Measurements from ENCODE around the gene TTL. TPM values are rescaled to one million over a fixed set of nuclear protein-coding genes. Genes with fewer than 3 reads are reported as not detected.
"Not testable (repeated sequence)": the region's sequence is repeated elsewhere in the genome, so short reads cannot be mapped to it uniquely, and the experiment has no call there.

Gene TTL
- total RNA-seq, 5 donors from 2014 or later (not counting 1 experiment from before 2014, with no cell fraction given): 11.9 to 23.3 (median 20.2) TPM

- H3K27ac ChIP-seq (ENCODE audit: low read length); H3K27ac Mint-ChIP-seq; H3K4me3 ChIP-seq (ENCODE audit: control insufficient read depth in 1 of 2, extremely low read depth in 1 of 2, low read length in 1 of 2); POLR2A ChIA-PET; H3K9me3 ChIP-seq; H3K4me3 Mint-ChIP-seq; H3K36me3 ChIP-seq (ENCODE audit: control insufficient read depth in 2 of 2, extremely low read depth in 1 of 2, insufficient read depth in 1 of 2, low read length in 1 of 2); H3K4me1 ChIP-seq (ENCODE audit: control insufficient read depth in 1 of 2, extremely low read depth in 1 of 2, insufficient read depth in 2 of 2, low read length in 2 of 2); H3K9me3 Mint-ChIP-seq; CTCF ChIA-PET; H3K36me3 Mint-ChIP-seq; DNase-seq; ATAC-seq (replicated peaks in 1 of 4): not testable (repeated sequence)
- Mint-ChIP-seq H3K4me1 (peaks cover 13 to 28% (median 20%) of the 10 kb centered on the region in 3 donors), H3K27me3 (peaks cover 10 to 21% of the 10 kb centered on the region in 2 donors)
- H3K27me3 ChIP-seq (replicated peaks in 1 of 2; ENCODE audit: control insufficient read depth in 2 of 2, extremely low read depth in 1 of 2, insufficient read depth in 2 of 2, low read length in 1 of 2): peaks cover 0 to 21% of the 10 kb centered on the region in 2 experiments
- 94% methylated on average over 13 of the region's 33 CpGs for WGBS (ENCODE audit: insufficient coverage)
These were observed 46.9 kb upstream of the TTL start for GRCh38 chr2:112434890-112435715.

- H3K36me3 ChIP-seq (ENCODE audit: control insufficient read depth in 2 of 2, extremely low read depth in 1 of 2, insufficient read depth in 1 of 2, low read length in 1 of 2); CTCF ChIA-PET; H3K27ac Mint-ChIP-seq; H3K9me3 ChIP-seq; H3K4me1 ChIP-seq (ENCODE audit: control insufficient read depth in 1 of 2, extremely low read depth in 1 of 2, insufficient read depth in 2 of 2, low read length in 2 of 2); ATAC-seq (replicated peaks in 1 of 4); H3K4me3 Mint-ChIP-seq; H3K27ac ChIP-seq (ENCODE audit: low read length); H3K9me3 Mint-ChIP-seq; H3K4me3 ChIP-seq (ENCODE audit: control insufficient read depth in 1 of 2, extremely low read depth in 1 of 2, low read length in 1 of 2); H3K36me3 Mint-ChIP-seq; DNase-seq; POLR2A ChIA-PET: not testable (repeated sequence)
- H3K4me1 Mint-ChIP-seq: peaks cover 11 to 21% (median 17%) of the 10 kb centered on the region in 3 donors
- 91% methylated on average over 6 of the region's 18 CpGs for WGBS (ENCODE audit: insufficient coverage)
- peaks cover 14 to 23% of the 10 kb centered on the region in 2 donors for H3K27me3 Mint-ChIP-seq
- H3K27me3 ChIP-seq (replicated peaks in 1 of 2; ENCODE audit: control insufficient read depth in 2 of 2, extremely low read depth in 1 of 2, insufficient read depth in 2 of 2, low read length in 1 of 2): peaks cover 0 to 21% of the 10 kb centered on the region in 2 experiments
These were observed 46.1 kb upstream of the TTL start for GRCh38 chr2:112435716-112436431.

- peaks cover 0 to 24% of the 10 kb centered on the region in 2 experiments for H3K27me3 ChIP-seq (replicated peaks in 1 of 2; ENCODE audit: control insufficient read depth in 2 of 2, extremely low read depth in 1 of 2, insufficient read depth in 2 of 2, low read length in 1 of 2)
- H3K36me3 ChIP-seq (ENCODE audit: control insufficient read depth in 2 of 2, extremely low read depth in 1 of 2, insufficient read depth in 1 of 2, low read length in 1 of 2); DNase-seq; H3K4me3 Mint-ChIP-seq; ATAC-seq (replicated peaks in 1 of 4); H3K4me3 ChIP-seq (ENCODE audit: control insufficient read depth in 1 of 2, extremely low read depth in 1 of 2, low read length in 1 of 2); H3K4me1 ChIP-seq (ENCODE audit: control insufficient read depth in 1 of 2, extremely low read depth in 1 of 2, insufficient read depth in 2 of 2, low read length in 2 of 2); H3K27ac ChIP-seq (ENCODE audit: low read length); POLR2A ChIA-PET; H3K9me3 ChIP-seq; H3K27ac Mint-ChIP-seq; H3K36me3 Mint-ChIP-seq; H3K9me3 Mint-ChIP-seq; H3K4me1 Mint-ChIP-seq: not testable (repeated sequence)
- CTCF ChIA-PET: interaction anchor here in 1 of 2 donors (0.7 kb wide), 1 partner anchor 310 kb away, joined by 4 read pairs; no protein-coding TSS in a partner anchor
- peaks cover 14 to 25% of the 10 kb centered on the region in 2 donors for H3K27me3 Mint-ChIP-seq
- 96% methylated on average over 4 of the region's 10 CpGs for WGBS (ENCODE audit: insufficient coverage)
These were observed 45.0 kb upstream of the TTL start for GRCh38 chr2:112436993-112437392.

GRCh38 chr2:112437405-112437831, 44.5 kb upstream of the TTL start:
- ATAC-seq (replicated peaks in 1 of 4); CTCF ChIA-PET; POLR2A ChIA-PET; H3K36me3 Mint-ChIP-seq; H3K27ac Mint-ChIP-seq; DNase-seq; H3K4me1 ChIP-seq (ENCODE audit: control insufficient read depth in 1 of 2, extremely low read depth in 1 of 2, insufficient read depth in 2 of 2, low read length in 2 of 2); H3K9me3 ChIP-seq; H3K4me1 Mint-ChIP-seq; H3K4me3 Mint-ChIP-seq; H3K36me3 ChIP-seq (ENCODE audit: control insufficient read depth in 2 of 2, extremely low read depth in 1 of 2, insufficient read depth in 1 of 2, low read length in 1 of 2); H3K9me3 Mint-ChIP-seq; H3K4me3 ChIP-seq (ENCODE audit: control insufficient read depth in 1 of 2, extremely low read depth in 1 of 2, low read length in 1 of 2); H3K27ac ChIP-seq (ENCODE audit: low read length): not testable (repeated sequence)
- peaks cover 0 to 24% of the 10 kb centered on the region in 2 experiments for H3K27me3 ChIP-seq (replicated peaks in 1 of 2; ENCODE audit: control insufficient read depth in 2 of 2, extremely low read depth in 1 of 2, insufficient read depth in 2 of 2, low read length in 1 of 2)
- 83% methylated on average over 14 of the region's 16 CpGs for WGBS (ENCODE audit: insufficient coverage)
- H3K27me3 Mint-ChIP-seq: peaks cover 14 to 25% of the 10 kb centered on the region in 2 donors

GRCh38 chr2:112438603-112439261, 43.2 kb upstream of the TTL start:
- H3K27ac Mint-ChIP-seq; H3K9me3 Mint-ChIP-seq; H3K4me3 Mint-ChIP-seq; H3K4me1 Mint-ChIP-seq; CTCF ChIA-PET; H3K9me3 ChIP-seq; H3K4me1 ChIP-seq (ENCODE audit: control insufficient read depth in 1 of 2, extremely low read depth in 1 of 2, insufficient read depth in 2 of 2, low read length in 2 of 2); ATAC-seq (replicated peaks in 1 of 4); DNase-seq; H3K36me3 Mint-ChIP-seq; H3K4me3 ChIP-seq (ENCODE audit: control insufficient read depth in 1 of 2, extremely low read depth in 1 of 2, low read length in 1 of 2); H3K27ac ChIP-seq (ENCODE audit: low read length); H3K36me3 ChIP-seq (ENCODE audit: control insufficient read depth in 2 of 2, extremely low read depth in 1 of 2, insufficient read depth in 1 of 2, low read length in 1 of 2): not testable (repeated sequence)
- WGBS (ENCODE audit: insufficient coverage): no CpG with 5 or more reads among the region's 6 CpGs
- peaks cover 14 to 24% of the 10 kb centered on the region in 2 donors for H3K27me3 Mint-ChIP-seq
- POLR2A ChIA-PET: interaction anchor here in 1 of 2 donors (0.7 kb wide), 1 partner anchor 42 kb away, joined by 3 read pairs; no protein-coding TSS in a partner anchor
- H3K27me3 ChIP-seq (replicated peaks in 1 of 2; ENCODE audit: control insufficient read depth in 2 of 2, extremely low read depth in 1 of 2, insufficient read depth in 2 of 2, low read length in 1 of 2): peaks cover 0 to 24% of the 10 kb centered on the region in 2 experiments

GRCh38 chr2:112444256-112444655, 37.7 kb upstream of the TTL start:
- H3K36me3 ChIP-seq (ENCODE audit: control insufficient read depth in 2 of 2, extremely low read depth in 1 of 2, insufficient read depth in 1 of 2, low read length in 1 of 2); H3K4me3 Mint-ChIP-seq; DNase-seq; H3K9me3 ChIP-seq; ATAC-seq (replicated peaks in 1 of 4); H3K27me3 ChIP-seq (replicated peaks in 1 of 2; ENCODE audit: control insufficient read depth in 2 of 2, extremely low read depth in 1 of 2, insufficient read depth in 2 of 2, low read length in 1 of 2); H3K36me3 Mint-ChIP-seq; POLR2A ChIA-PET; H3K4me1 Mint-ChIP-seq; H3K9me3 Mint-ChIP-seq; H3K27ac Mint-ChIP-seq; CTCF ChIA-PET; H3K27me3 Mint-ChIP-seq; H3K4me3 ChIP-seq (ENCODE audit: control insufficient read depth in 1 of 2, extremely low read depth in 1 of 2, low read length in 1 of 2); H3K27ac ChIP-seq (ENCODE audit: low read length); H3K4me1 ChIP-seq (ENCODE audit: control insufficient read depth in 1 of 2, extremely low read depth in 1 of 2, insufficient read depth in 2 of 2, low read length in 2 of 2): not testable (repeated sequence)
- WGBS (ENCODE audit: insufficient coverage): no CpG with 5 or more reads among the region's 1 CpG
